ENCODE data around the gene FMN1. TPM values are rescaled to one million over a fixed set of nuclear protein-coding genes. Genes with fewer than 3 reads are reported as not detected.

The FMN1 gene
- total RNA-seq, 1 experiment from 2014 or later, result 2.4 TPM

GRCh38 chr15:32716216-32716914 is 478.1 kb downstream of the FMN1 start:
- H3K9ac ChIP-seq (ENCODE audit: low read length), result no peak overlapping the region
- TF ChIP-seq CTCF (conservative IDR thresholded peaks at IDR 0.05; ENCODE audit: low read depth, low read length), result no peak
- TF ChIP-seq EZH2phosphoT487 (IDR thresholded peaks at IDR 0.05; ENCODE audit: borderline replicate concordance, low read length), result no peak
- TF ChIP-seq EZH2 (IDR thresholded peaks at IDR 0.05; ENCODE audit: low read length, unreplicated experiment), result no peak
- H3K4me2 ChIP-seq (ENCODE audit: low read length), result no peak overlapping the region
- no peaks in the 10 kb centered on the region for H3K9me2 ChIP-seq (replicated peaks; ENCODE audit: low read length)
- BruUV-seq (replicated peaks), result no TSS peak
- no peaks in the 10 kb centered on the region for H3K27me3 ChIP-seq (ENCODE audit: low read length)
- H3K36me3 ChIP-seq (ENCODE audit: low read depth, low read length), result no peaks in the 10 kb centered on the region
- no peak overlapping the region for H2AFZ ChIP-seq (ENCODE audit: low read length)
- ATAC-seq, result no peak
- H3K79me2 ChIP-seq (ENCODE audit: low read length), result no peaks in the 10 kb centered on the region
- no peak overlapping the region for H3K4me3 ChIP-seq (ENCODE audit: low read length)
- intact Hi-C loops (cut with micrococcal nuclease), result no loop called here
- POLR2A ChIA-PET (ENCODE audit: unreplicated experiment), result no interaction called here
- no peaks in the 10 kb centered on the region for H4K20me1 ChIP-seq (ENCODE audit: low read length)
- DNase-seq, result no peak
- peaks cover 15% of the 10 kb centered on the region for H3K4me1 ChIP-seq (ENCODE audit: insufficient read depth, low read length)
- no peaks in the 10 kb centered on the region for H3K9me3 ChIP-seq (ENCODE audit: low read length)
- CTCF ChIA-PET, result no interaction called here
- no peak overlapping the region for H3K27ac ChIP-seq (ENCODE audit: low read length)
- H3F3A ChIP-seq (ENCODE audit: low read length, unreplicated experiment), result no peaks in the 10 kb centered on the region

Other genes with a start within 250 kb of the FMN1 start
- gene RYR3, start 116.3 kb upstream of the FMN1 start, total RNA-seq (2014; rRNA removed), result not detected in 2 replicates

All from PC-3 (cell line).